ENCODE data around the gene CIAO1.

Gene CIAO1

GRCh38 chr2:96241227-96241626 is 24.8 kb upstream of the CIAO1 start:
- Histone ChIP-seq H3K9me3 (ENCODE audit: low read length) (no peaks in the 10 kb centered on the region), H3K4me3 (ENCODE audit: low read length) (no peak overlapping the region), H3K4me1 (ENCODE audit: insufficient read depth, low read length) (no peaks in the 10 kb centered on the region), H3K36me3 (ENCODE audit: insufficient read depth, low read length) (peaks cover 5% of the 10 kb centered on the region), H3K27me3 (ENCODE audit: insufficient read depth, low read length) (no peaks in the 10 kb centered on the region), H2AFZ (ENCODE audit: low read depth, low read length) (no peak overlapping the region)

- Histone ChIP-seq H3K4me1 (ENCODE audit: insufficient read depth, low read length) (no peaks in the 10 kb centered on the region), H3K9me3 (ENCODE audit: low read length) (no peaks in the 10 kb centered on the region), H3K4me3 (ENCODE audit: low read length) (no peak overlapping the region), H3K36me3 (ENCODE audit: insufficient read depth, low read length) (peaks cover 5% of the 10 kb centered on the region), H2AFZ (ENCODE audit: low read depth, low read length) (no peak overlapping the region), H3K27me3 (ENCODE audit: insufficient read depth, low read length) (no peaks in the 10 kb centered on the region)
These were observed 24.0 kb upstream of the CIAO1 start for GRCh38 chr2:96241900-96242611.

- no peaks in the 10 kb centered on the region for H3K27me3 ChIP-seq (ENCODE audit: insufficient read depth, low read length)
- no peaks in the 10 kb centered on the region for H3K9me3 ChIP-seq (ENCODE audit: low read length)
- no peaks in the 10 kb centered on the region for H3K4me1 ChIP-seq (ENCODE audit: insufficient read depth, low read length)
- no peak overlapping the region for H3K4me3 ChIP-seq (ENCODE audit: low read length)
- no peak overlapping the region for H2AFZ ChIP-seq (ENCODE audit: low read depth, low read length)
- H3K36me3 ChIP-seq (ENCODE audit: insufficient read depth, low read length): peaks cover 3% of the 10 kb centered on the region
These were observed 22.2 kb upstream of the CIAO1 start for GRCh38 chr2:96243843-96244242.

- Histone ChIP-seq H3K4me3 (ENCODE audit: low read length) (no peak overlapping the region), H3K4me1 (ENCODE audit: insufficient read depth, low read length) (no peaks in the 10 kb centered on the region), H3K27me3 (ENCODE audit: insufficient read depth, low read length) (no peaks in the 10 kb centered on the region), H3K36me3 (ENCODE audit: insufficient read depth, low read length) (no peaks in the 10 kb centered on the region), H2AFZ (ENCODE audit: low read depth, low read length) (no peak overlapping the region), H3K9me3 (ENCODE audit: low read length) (no peaks in the 10 kb centered on the region)
These were observed 20.2 kb upstream of the CIAO1 start for GRCh38 chr2:96245609-96246390.

GRCh38 chr2:96247009-96247408 is 19.0 kb upstream of the CIAO1 start:
- Histone ChIP-seq H3K36me3 (ENCODE audit: insufficient read depth, low read length) (no peaks in the 10 kb centered on the region), H3K4me1 (ENCODE audit: insufficient read depth, low read length) (peaks cover 2% of the 10 kb centered on the region), H2AFZ (ENCODE audit: low read depth, low read length) (no peak overlapping the region), H3K27me3 (ENCODE audit: insufficient read depth, low read length) (no peaks in the 10 kb centered on the region), H3K9me3 (ENCODE audit: low read length) (no peaks in the 10 kb centered on the region), H3K4me3 (ENCODE audit: low read length) (no peak overlapping the region)

- H2AFZ ChIP-seq (ENCODE audit: low read depth, low read length): no peak overlapping the region
- no peaks in the 10 kb centered on the region for H3K27me3 ChIP-seq (ENCODE audit: insufficient read depth, low read length)
- peaks cover 7% of the 10 kb centered on the region for H3K36me3 ChIP-seq (ENCODE audit: insufficient read depth, low read length)
- H3K4me3 ChIP-seq (ENCODE audit: low read length): no peak overlapping the region
- no peaks in the 10 kb centered on the region for H3K9me3 ChIP-seq (ENCODE audit: low read length)
- H3K4me1 ChIP-seq (ENCODE audit: insufficient read depth, low read length): peaks cover 2% of the 10 kb centered on the region
These were observed 18.1 kb upstream of the CIAO1 start for GRCh38 chr2:96247896-96248295.

GRCh38 chr2:96248624-96249023 is 17.4 kb upstream of the CIAO1 start:
- peaks cover 14% of the 10 kb centered on the region for H3K36me3 ChIP-seq (ENCODE audit: insufficient read depth, low read length)

GRCh38 chr2:96249654-96250053 is 16.4 kb upstream of the CIAO1 start:
- Histone ChIP-seq H3K9me3 (ENCODE audit: low read length) (no peaks in the 10 kb centered on the region), H3K27me3 (ENCODE audit: insufficient read depth, low read length) (no peaks in the 10 kb centered on the region), H2AFZ (ENCODE audit: low read depth, low read length) (no peak overlapping the region), H3K36me3 (ENCODE audit: insufficient read depth, low read length) (peaks cover 24% of the 10 kb centered on the region), H3K4me1 (ENCODE audit: insufficient read depth, low read length) (peaks cover 2% of the 10 kb centered on the region), H3K4me3 (ENCODE audit: low read length) (no peak overlapping the region)

More at GRCh38 chr2:96248624-96249023, 17.4 kb upstream of the CIAO1 start:
- no peaks in the 10 kb centered on the region for H3K27me3 ChIP-seq (ENCODE audit: insufficient read depth, low read length)
- no peak overlapping the region for H2AFZ ChIP-seq (ENCODE audit: low read depth, low read length)
- H3K4me1 ChIP-seq (ENCODE audit: insufficient read depth, low read length): peaks cover 2% of the 10 kb centered on the region
- H3K9me3 ChIP-seq (ENCODE audit: low read length): no peaks in the 10 kb centered on the region
- no peak overlapping the region for H3K4me3 ChIP-seq (ENCODE audit: low read length)

GRCh38 chr2:96250188-96250587 is 15.8 kb upstream of the CIAO1 start:
- H2AFZ ChIP-seq (ENCODE audit: low read depth, low read length): no peak overlapping the region
- no peak overlapping the region for H3K4me3 ChIP-seq (ENCODE audit: low read length)
- H3K36me3 ChIP-seq (ENCODE audit: insufficient read depth, low read length): peaks cover 30% of the 10 kb centered on the region
- no peaks in the 10 kb centered on the region for H3K27me3 ChIP-seq (ENCODE audit: insufficient read depth, low read length)
- no peaks in the 10 kb centered on the region for H3K9me3 ChIP-seq (ENCODE audit: low read length)
- H3K4me1 ChIP-seq (ENCODE audit: insufficient read depth, low read length): peaks cover 2% of the 10 kb centered on the region

- Histone ChIP-seq H2AFZ (ENCODE audit: low read depth, low read length) (no peak overlapping the region), H3K4me3 (ENCODE audit: low read length) (no peak overlapping the region), H3K9me3 (ENCODE audit: low read length) (no peaks in the 10 kb centered on the region), H3K27me3 (ENCODE audit: insufficient read depth, low read length) (no peaks in the 10 kb centered on the region), H3K36me3 (ENCODE audit: insufficient read depth, low read length) (peaks cover 35% of the 10 kb centered on the region), H3K4me1 (ENCODE audit: insufficient read depth, low read length) (peaks cover 2% of the 10 kb centered on the region)
These were observed 14.2 kb upstream of the CIAO1 start for GRCh38 chr2:96251721-96252292.

GRCh38 chr2:96252526-96252925 is 13.5 kb upstream of the CIAO1 start:
- H3K4me1 ChIP-seq (ENCODE audit: insufficient read depth, low read length): peaks cover 2% of the 10 kb centered on the region

GRCh38 chr2:96253006-96253405 is 13.0 kb upstream of the CIAO1 start:
- H3K27me3 ChIP-seq (ENCODE audit: insufficient read depth, low read length): no peaks in the 10 kb centered on the region
- H3K9me3 ChIP-seq (ENCODE audit: low read length): no peaks in the 10 kb centered on the region
- peaks cover 39% of the 10 kb centered on the region for H3K36me3 ChIP-seq (ENCODE audit: insufficient read depth, low read length)
- no peak overlapping the region for H2AFZ ChIP-seq (ENCODE audit: low read depth, low read length)
- peaks cover 2% of the 10 kb centered on the region for H3K4me1 ChIP-seq (ENCODE audit: insufficient read depth, low read length)
- no peak overlapping the region for H3K4me3 ChIP-seq (ENCODE audit: low read length)

More at GRCh38 chr2:96252526-96252925, 13.5 kb upstream of the CIAO1 start:
- Histone ChIP-seq H3K36me3 (ENCODE audit: insufficient read depth, low read length) (peaks cover 35% of the 10 kb centered on the region), H3K27me3 (ENCODE audit: insufficient read depth, low read length) (no peaks in the 10 kb centered on the region), H3K9me3 (ENCODE audit: low read length) (no peaks in the 10 kb centered on the region), H3K4me3 (ENCODE audit: low read length) (no peak overlapping the region), H2AFZ (ENCODE audit: low read depth, low read length) (no peak overlapping the region)

- H3K27me3 ChIP-seq (ENCODE audit: insufficient read depth, low read length): no peaks in the 10 kb centered on the region
- no peak overlapping the region for H3K4me3 ChIP-seq (ENCODE audit: low read length)
- peaks cover 52% of the 10 kb centered on the region for H3K36me3 ChIP-seq (ENCODE audit: insufficient read depth, low read length)
- H3K9me3 ChIP-seq (ENCODE audit: low read length): no peaks in the 10 kb centered on the region
- H3K4me1 ChIP-seq (ENCODE audit: insufficient read depth, low read length): peaks cover 2% of the 10 kb centered on the region
- no peak overlapping the region for H2AFZ ChIP-seq (ENCODE audit: low read depth, low read length)
These were observed 11.5 kb upstream of the CIAO1 start for GRCh38 chr2:96254571-96254970.
